ENCODE data around the gene SOSTDC1.
"Not testable (repeated sequence)": the region's sequence is repeated elsewhere in the genome, so short reads cannot be mapped to it uniquely, and the experiment has no call there.

Gene SOSTDC1

GRCh38 chr7:16463520-16463919 lies 2.0 kb downstream of the SOSTDC1 start:
- in situ Hi-C loops (cut with MboI; ENCODE audit: low sequenced_read_pairs), result no loop called here

- in situ Hi-C loops (cut with MboI; ENCODE audit: low sequenced_read_pairs), result no loop called here
Observed at GRCh38 chr7:16462431-16462889, 3.1 kb downstream of the SOSTDC1 start.

- in situ Hi-C loops (cut with MboI; ENCODE audit: low sequenced_read_pairs), result no loop called here
Observed at GRCh38 chr7:16460789-16461493, 4.6 kb downstream of the SOSTDC1 start.

- in situ Hi-C loops (cut with MboI; ENCODE audit: low sequenced_read_pairs), result not testable (repeated sequence)
Observed at GRCh38 chr7:16456303-16456702, 9.2 kb downstream of the SOSTDC1 start.

GRCh38 chr7:16455591-16455990 lies 9.9 kb downstream of the SOSTDC1 start:
- in situ Hi-C loops (cut with MboI; ENCODE audit: low sequenced_read_pairs), result no loop called here

GRCh38 chr7:16450366-16450765 lies 15.2 kb downstream of the SOSTDC1 start:
- in situ Hi-C loops (cut with MboI; ENCODE audit: low sequenced_read_pairs), result no loop called here

- in situ Hi-C loops (cut with MboI; ENCODE audit: low sequenced_read_pairs), result no loop called here
Observed at GRCh38 chr7:16447876-16448275, 17.7 kb downstream of the SOSTDC1 start.

GRCh38 chr7:16446508-16446907 lies 19.0 kb downstream of the SOSTDC1 start:
- in situ Hi-C loops (cut with MboI; ENCODE audit: low sequenced_read_pairs), result no loop called here

- in situ Hi-C loops (cut with MboI; ENCODE audit: low sequenced_read_pairs), result not testable (repeated sequence)
Observed at GRCh38 chr7:16443871-16444270, 21.7 kb downstream of the SOSTDC1 start.

GRCh38 chr7:16438988-16439387 lies 26.6 kb downstream of the SOSTDC1 start:
- in situ Hi-C loops (cut with MboI; ENCODE audit: low sequenced_read_pairs), result no loop called here

GRCh38 chr7:16436306-16436705 lies 29.2 kb downstream of the SOSTDC1 start:
- in situ Hi-C loops (cut with MboI; ENCODE audit: low sequenced_read_pairs), result no loop called here

- in situ Hi-C loops (cut with MboI; ENCODE audit: low sequenced_read_pairs), result no loop called here
Observed at GRCh38 chr7:16433568-16434122, 31.9 kb downstream of the SOSTDC1 start.

GRCh38 chr7:16432425-16432731 lies 33.2 kb downstream of the SOSTDC1 start:
- in situ Hi-C loops (cut with MboI; ENCODE audit: low sequenced_read_pairs), result no loop called here

- in situ Hi-C loops (cut with MboI; ENCODE audit: low sequenced_read_pairs), result no loop called here
Observed at GRCh38 chr7:16431646-16432424, 33.7 kb downstream of the SOSTDC1 start.

- in situ Hi-C loops (cut with MboI; ENCODE audit: low sequenced_read_pairs), result no loop called here
Observed at GRCh38 chr7:16430133-16430532, 35.4 kb downstream of the SOSTDC1 start.

GRCh38 chr7:16428672-16429071 lies 36.9 kb downstream of the SOSTDC1 start:
- in situ Hi-C loops (cut with MboI; ENCODE audit: low sequenced_read_pairs), result no loop called here

GRCh38 chr7:16428182-16428581 lies 37.4 kb downstream of the SOSTDC1 start:
- in situ Hi-C loops (cut with MboI; ENCODE audit: low sequenced_read_pairs), result no loop called here

GRCh38 chr7:16423761-16424160 lies 41.8 kb downstream of the SOSTDC1 start:
- in situ Hi-C loops (cut with MboI; ENCODE audit: low sequenced_read_pairs), result no loop called here

GRCh38 chr7:16422917-16423316 lies 42.6 kb downstream of the SOSTDC1 start:
- in situ Hi-C loops (cut with MboI; ENCODE audit: low sequenced_read_pairs), result no loop called here

- in situ Hi-C loops (cut with MboI; ENCODE audit: low sequenced_read_pairs), result no loop called here
Observed at GRCh38 chr7:16422103-16422435, 43.5 kb downstream of the SOSTDC1 start.

- in situ Hi-C loops (cut with MboI; ENCODE audit: low sequenced_read_pairs), result no loop called here
Observed at GRCh38 chr7:16421333-16422102, 44.0 kb downstream of the SOSTDC1 start, which contains the start of gene CRPPA. TSS of gene CRPPA (minus strand) at chr7:16421538. CDS start at chr7:16421322, 216 bp downstream.

Data from hTERT RPE-1 (cell line).